ENCODE data around the gene OR51L1. TPM values are rescaled to one million over a fixed set of nuclear protein-coding genes. Genes with fewer than 3 reads are reported as not detected.

The OR51L1 gene
- total and polyA plus RNA-seq, 2 of the 13 experiments (the other 11 are each of a cell fraction or from before 2014, with no cell fraction given), result not detected

GRCh38 chr11:5021996-5022395 lies 27.3 kb downstream of the OR51L1 start (continued):
- no peak for TF ChIP-seq CBX1 (IDR thresholded peaks at IDR 0.05; ENCODE audit: low read depth)

- Histone ChIP-seq H3K27ac (ENCODE audit: extremely low read length, insufficient read depth, low read length) (no peak overlapping the region), H3K36me3 (replicated peaks in 1 of 2; ENCODE audit: control insufficient read depth in 1 of 2, insufficient read depth in 2 of 2, low read length in 2 of 2) (no peaks in the 10 kb centered on the region), H2AFZ (ENCODE audit: low read length) (no peak overlapping the region), H3K4me2 (ENCODE audit: low read depth, low read length) (no peak overlapping the region), H3K4me3 (replicated peaks in 1 of 3; ENCODE audit: insufficient read depth in 1 of 3, low read depth in 2 of 3, low read length in 3 of 3) (no peak overlapping the region), H3K4me1 (ENCODE audit: insufficient read depth, low read length) (no peaks in the 10 kb centered on the region), H4K20me1 (ENCODE audit: insufficient read depth, low read length) (no peaks in the 10 kb centered on the region), H3K79me2 (ENCODE audit: insufficient read depth, low read length) (no peaks in the 10 kb centered on the region), H3K9ac (ENCODE audit: insufficient read depth, low read depth, low read length) (no peak overlapping the region), H3K9me3 (ENCODE audit: low read length) (no peaks in the 10 kb centered on the region), H3K27me3 (ENCODE audit: control insufficient read depth in 1 of 2, insufficient read depth in 2 of 2, low read length in 2 of 2) (no peaks in the 10 kb centered on the region)
- no peak for FAIRE-seq
- DNase-seq (ENCODE audit: low spot score), result no peak
- BruUV-seq (replicated peaks), result no TSS peak
- intact Hi-C loops (cut with micrococcal nuclease; ENCODE audit: unreplicated experiment) (no loop called here), in situ Hi-C loops (cut with HindIII; ENCODE audit: extremely low pct_ligation_motif_present, low pct_unique_long_range_greater_than_20kb) (no loop called here)
- ATAC-seq, result no peak
- WGBS (ENCODE audit: low lambda C conversion rate), result 14% methylated on average over 2 of the region's 2 CpGs
- ChIA-PET CTCF (ENCODE audit: low intra/inter-chr PET ratio, low total read pairs) (no interaction called here), POLR2A (no interaction called here)
- TF ChIP-seq NR2C2 (CRISPR knock-in tag; IDR thresholded peaks at IDR 0.05; ENCODE audit: borderline replicate concordance), result no peak
- TF ChIP-seq PAXIP1 (CRISPR knock-in tag; conservative IDR thresholded peaks at IDR 0.05), result no peak
- TF ChIP-seq TFDP2 (CRISPR knock-in tag; IDR thresholded peaks at IDR 0.05), result no peak
- no peak for TF ChIP-seq ZBTB25 (CRISPR knock-in tag; IDR thresholded peaks at IDR 0.05)
- TF ChIP-seq CHCHD3 (CRISPR knock-in tag; IDR thresholded peaks at IDR 0.05), result no peak
- TF ChIP-seq ZFP91 (CRISPR knock-in tag; IDR thresholded peaks at IDR 0.05; ENCODE audit: borderline replicate concordance), result no peak
- TF ChIP-seq PAF1 (CRISPR knock-in tag; IDR thresholded peaks at IDR 0.05), result no peak
- TF ChIP-seq THAP11 (CRISPR knock-in tag; IDR thresholded peaks at IDR 0.05), result no peak
- TF ChIP-seq ZNF564 (CRISPR knock-in tag; IDR thresholded peaks at IDR 0.05), result no peak
- no peak for TF ChIP-seq ZNF362 (CRISPR knock-in tag; IDR thresholded peaks at IDR 0.05; ENCODE audit: borderline replicate concordance)
- TF ChIP-seq SCMH1 (CRISPR knock-in tag; IDR thresholded peaks at IDR 0.05; ENCODE audit: borderline replicate concordance), result no peak
- no peak for TF ChIP-seq TSC22D2 (CRISPR knock-in tag; IDR thresholded peaks at IDR 0.05; ENCODE audit: borderline replicate concordance)
- TF ChIP-seq ZNF317 (CRISPR knock-in tag; IDR thresholded peaks at IDR 0.05), result no peak
- no peak for TF ChIP-seq KLF15 (CRISPR knock-in tag; IDR thresholded peaks at IDR 0.05; ENCODE audit: borderline replicate concordance)
Measured at GRCh38 chr11:5036669-5037068, 42.0 kb downstream of the OR51L1 start.
